ENCODE measurements around the gene LRRC42.

DNA sequence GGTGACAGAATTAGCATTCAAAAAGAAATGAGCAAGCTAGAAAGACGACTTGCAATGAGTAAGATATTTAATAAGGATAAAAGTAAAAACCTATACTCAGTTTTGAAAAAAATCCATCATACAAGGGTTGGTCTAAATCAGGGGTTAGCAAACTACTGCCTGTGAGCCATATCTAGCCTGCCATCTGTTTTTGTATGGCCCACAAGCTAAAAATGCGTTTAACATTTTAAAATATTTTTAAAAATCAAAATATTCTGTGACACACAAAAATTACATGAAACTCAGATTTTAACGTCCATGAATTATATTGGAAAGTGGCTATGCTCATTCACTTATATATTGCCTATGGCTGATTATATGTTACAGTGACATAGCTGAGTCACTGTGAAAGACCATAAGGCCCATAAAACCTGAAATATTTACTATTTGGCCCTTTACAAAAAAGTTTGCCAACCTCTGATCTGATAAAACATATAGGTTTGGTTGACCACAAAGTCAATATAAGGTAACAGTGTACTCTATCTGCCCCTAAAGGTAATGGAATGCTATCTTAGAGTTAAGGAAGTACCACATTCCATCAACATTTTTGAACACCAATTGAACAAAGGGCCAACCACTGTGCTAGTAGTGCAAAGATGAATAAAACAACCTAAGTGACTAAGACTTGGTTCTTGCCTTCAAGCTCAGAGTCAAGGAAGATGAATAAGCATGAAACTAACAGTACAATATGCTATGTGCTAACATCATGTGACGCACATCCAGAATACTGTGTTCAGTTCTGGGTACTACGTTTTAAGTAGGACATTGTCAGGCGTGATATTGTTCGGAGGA is 3.8 kb upstream of the LRRC42 start:
- no peak for TF ChIP-seq POLR2A (IDR thresholded peaks at IDR 0.05)
- TF ChIP-seq, protein P1, sequence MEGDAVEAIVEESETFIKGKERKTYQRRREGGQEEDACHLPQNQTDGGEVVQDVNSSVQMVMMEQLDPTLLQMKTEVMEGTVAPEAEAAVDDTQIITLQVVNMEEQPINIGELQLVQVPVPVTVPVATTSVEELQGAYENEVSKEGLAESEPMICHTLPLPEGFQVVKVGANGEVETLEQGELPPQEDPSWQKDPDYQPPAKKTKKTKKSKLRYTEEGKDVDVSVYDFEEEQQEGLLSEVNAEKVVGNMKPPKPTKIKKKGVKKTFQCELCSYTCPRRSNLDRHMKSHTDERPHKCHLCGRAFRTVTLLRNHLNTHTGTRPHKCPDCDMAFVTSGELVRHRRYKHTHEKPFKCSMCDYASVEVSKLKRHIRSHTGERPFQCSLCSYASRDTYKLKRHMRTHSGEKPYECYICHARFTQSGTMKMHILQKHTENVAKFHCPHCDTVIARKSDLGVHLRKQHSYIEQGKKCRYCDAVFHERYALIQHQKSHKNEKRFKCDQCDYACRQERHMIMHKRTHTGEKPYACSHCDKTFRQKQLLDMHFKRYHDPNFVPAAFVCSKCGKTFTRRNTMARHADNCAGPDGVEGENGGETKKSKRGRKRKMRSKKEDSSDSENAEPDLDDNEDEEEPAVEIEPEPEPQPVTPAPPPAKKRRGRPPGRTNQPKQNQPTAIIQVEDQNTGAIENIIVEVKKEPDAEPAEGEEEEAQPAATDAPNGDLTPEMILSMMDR (IDR thresholded peaks at IDR 0.05), result no peak

All from ovary (tissue), 3 donors.